K562 (cell line): ENCODE measurements around the gene RCHY1. TPM values are rescaled to one million over a fixed set of nuclear protein-coding genes. Genes with fewer than 3 reads are reported as not detected.

Experiments
- ATAC-seq: fragments of 200-7000 bp; cut with Tn5 transposase; 3 replicates; pipeline ENCODE4 v1.9.1; 2020; ENCODE audit warnings: moderate library complexity
- BruUV-seq: library from RNA; stranded (reverse); fragments of 400-500 nt; replicated peaks from 2 replicates; lab custom pipeline; 2021; lab: Mats Ljungman, UMichigan
- CTCF ChIA-PET: fragments of 300-600 bp; formaldehyde crosslinking; extraction: SDS; loops from one replicate; lab custom pipeline; 2021; ENCODE audit warnings: low intra/inter-chr PET ratio; lab: Yijun Ruan, JAX
- POLR2A ChIA-PET: fragments of 300-600, 350-650 bp; sonication (Branson Sonifier 250); formaldehyde crosslinking; extraction: SDS; loops from one replicate; lab custom pipeline; 2021; ENCODE audit warnings: antibody characterized with exemption, inconsistent platforms; lab: Yijun Ruan, JAX
- DNase-seq, 4 experiments: peaks; one replicate each; pipeline versions ENCODE4 v3.0.0 to v3.0.0-alpha.2; 2011 to 2018; ENCODE audit warnings: low spot score in 3 of 4, mixed read lengths in 3 of 4; ENCODE audit errors: extremely low read depth in 1 of 4
- FAIRE-seq: peaks from 2 replicates; lab custom pipeline; 2011; peaks lifted over from hg19 to GRCh38; lab: Jason Lieb, UNC
- H2AFZ ChIP-seq: 2 replicates; pipeline ENCODE4 v1.6.0; 2011; ENCODE audit warnings: low read depth, low read length, control low read depth, inconsistent platforms
- H3K27ac ChIP-seq: fragments of 200-600 bp; 3 replicates; pipeline ENCODE4 v1.8.0; 2011; ENCODE audit warnings: low read depth, mild to moderate bottlenecking, control low read depth, inconsistent platforms, low read length, moderate library complexity, mixed read lengths; ENCODE audit errors: extremely low read depth
- H3K27me3 ChIP-seq, 2 experiments: fragments of 300-600 bp in 1 of 2; 2 replicates in 1 of 2; 3 replicates in 1 of 2; pipeline versions ENCODE4 v1.6.0 to v1.8.0; 2011; ENCODE audit warnings: inconsistent platforms in 2 of 2, low read length in 2 of 2, mild to moderate bottlenecking in 1 of 2, mixed read lengths in 1 of 2, moderate library complexity in 1 of 2; ENCODE audit not compliant: control insufficient read depth in 2 of 2, insufficient read depth in 2 of 2
- H3K36me3 ChIP-seq: fragments of 300-600 bp; 3 replicates; pipeline ENCODE4 v1.8.0; 2011; ENCODE audit warnings: mild to moderate bottlenecking, low read length, inconsistent platforms; ENCODE audit not compliant: control insufficient read depth, insufficient read depth
- H3K4me1 ChIP-seq, 2 experiments: fragments of 200-600 bp in 1 of 2; replicated peaks in 1 of 2; 2 replicates in 1 of 2; 3 replicates in 1 of 2; pipeline versions ENCODE4 v1.5.1 to v1.8.0; 2011; ENCODE audit warnings: inconsistent platforms in 2 of 2, low read length in 2 of 2, mild to moderate bottlenecking in 1 of 2, mixed read lengths in 1 of 2, moderate library complexity in 1 of 2; ENCODE audit not compliant: control insufficient read depth in 2 of 2, insufficient read depth in 2 of 2
- H3K4me2 ChIP-seq: 2 replicates; pipeline ENCODE4 v1.6.1; 2011; ENCODE audit warnings: low read length, control low read depth, inconsistent platforms, mixed read lengths; ENCODE audit not compliant: insufficient read depth
- H3K4me3 ChIP-seq: fragments of 200-600 bp; sonication (generic), shearing (Covaris generic); 2 replicates; pipeline ENCODE4 v1.5.1; 2016; ENCODE audit warnings: control low read depth, inconsistent platforms
- H3K79me2 ChIP-seq: fragments of 200-600 bp; 3 replicates; pipeline ENCODE4 v1.8.0; 2011; ENCODE audit warnings: low read length, inconsistent platforms; ENCODE audit not compliant: control insufficient read depth, insufficient read depth
- H3K9ac ChIP-seq, 2 experiments: 2 replicates each; pipeline versions ENCODE4 v1.6.0 to v1.6.1; 2011; ENCODE audit warnings: low read depth in 2 of 2, low read length in 2 of 2, control low read depth in 1 of 2, inconsistent platforms in 1 of 2, mild to moderate bottlenecking in 1 of 2, mixed read lengths in 1 of 2; ENCODE audit not compliant: insufficient read depth in 1 of 2
- H3K9me1 ChIP-seq: one replicate; pipeline ENCODE4 v1.6.0; 2011; ENCODE audit warnings: inconsistent platforms, mild to moderate bottlenecking, low read length, moderate library complexity; ENCODE audit not compliant: control insufficient read depth, insufficient read depth
- H3K9me3 ChIP-seq: replicated peaks from 2 replicates; pipeline ENCODE4 v1.5.1; 2011; ENCODE audit warnings: low read depth, low read length, inconsistent platforms; ENCODE audit not compliant: control insufficient read depth, insufficient read depth
- H4K20me1 ChIP-seq: replicated peaks from 2 replicates; pipeline ENCODE4 v1.6.1; 2011; ENCODE audit warnings: low read length, inconsistent platforms, mixed read lengths; ENCODE audit not compliant: control insufficient read depth, insufficient read depth
- CBFB ChIP-seq: sonication (generic); formaldehyde crosslinking; IDR thresholded peaks from 2 replicates; pipeline ENCODE4 v1.4.0; 2020; ENCODE audit warnings: mild to moderate bottlenecking, missing genetic modification reagents
- FOXK2 ChIP-seq, 2 experiments: fragments of 450-650 bp; IDR thresholded peaks in 1 of 2; conservative IDR thresholded peaks in 1 of 2; 2 replicates each; pipeline ENCODE4 v1.6.1; 2016; ENCODE audit warnings: low read depth in 2 of 2, mild to moderate bottlenecking in 1 of 2
- FOXM1 ChIP-seq, 2 experiments: fragments of 450-650 bp in 1 of 2; sonication (generic) in 1 of 2; formaldehyde crosslinking in 1 of 2; IDR thresholded peaks; 2 replicates each; pipeline versions ENCODE4 v1.6.1 to v1.9.0; 2017 to 2022; ENCODE audit warnings: low read depth in 2 of 2, mild to moderate bottlenecking in 2 of 2, missing genetic modification reagents in 1 of 2, moderate library complexity in 1 of 2
- MYBL2 ChIP-seq, 2 experiments: fragments of 450-650 bp in 1 of 2; sonication (generic) in 1 of 2; formaldehyde crosslinking in 1 of 2; IDR thresholded peaks; 2 replicates each; pipeline versions ENCODE4 v1.6.1 to v1.8.1; 2017 to 2022; ENCODE audit warnings: borderline replicate concordance in 1 of 2, inconsistent platforms in 1 of 2, low read depth in 1 of 2, mild to moderate bottlenecking in 1 of 2, missing genetic modification reagents in 1 of 2, moderate library complexity in 1 of 2
- RUNX1 ChIP-seq: sonication (generic); IDR thresholded peaks from 2 replicates; pipeline ENCODE4 v1.6.1; 2016; ENCODE audit warnings: antibody characterized with exemption, low read depth
- ZKSCAN8 ChIP-seq: fragments of 200-800 bp; sonication (Bioruptor generic); IDR thresholded peaks from 2 replicates; pipeline ENCODE4 v1.6.1; 2016; ENCODE audit warnings: missing genetic modification characterization, missing compliant biosample characterization
- ZNF444 ChIP-seq: fragments of 250-450 bp; sonication (Bioruptor Pico); IDR thresholded peaks from 2 replicates; pipeline ENCODE4 v1.4.0; 2020; ENCODE audit warnings: mild to moderate bottlenecking, moderate library complexity
- WGBS: fragments of 100-300 bp; shearing (Covaris generic); methylation state at CpG from one replicate; pipeline ENCODE4 v1.1.6; 2016; ENCODE audit warnings: low coverage, mixed read lengths; ENCODE audit not compliant: insufficient coverage; ENCODE audit errors: missing lambda C conversion rate; 5-methylcytosine and 5-hydroxymethylcytosine counted together
- in situ Hi-C: fragments of 300-500 bp; cut with MboI; formaldehyde crosslinking; loops from 4 replicates; pipeline ENCODE4 v1.15.0; 2018; ENCODE audit warnings: inconsistent platforms, mixed read lengths
- intact Hi-C: fragments of 100-400 bp; cut with micrococcal nuclease; formaldehyde crosslinking; loops from 2 replicates; pipeline ENCODE4 v1.14.2; 2022
- polyA plus RNA-seq, 8 experiments: library from polyadenylated mRNA; depleted of rRNA in 4 of 8; stranded (reverse) in 5 of 8; unstranded in 3 of 8; fragments of >200 nt; fragmentation: Nextera tagmentation in 2 of 8; fragmentation: Illumina TruSeq in 1 of 8; extraction: Ambion mirVana in 2 of 8; extraction: Trizol in 1 of 8; gene quantifications; 2 replicates each; pipeline versions ENCODE4 v1.2.1 to v1.2.3, GENCODE V29; 2011 to 2014; ENCODE audit warnings: inconsistent platforms in 1 of 8, missing spikeins in 1 of 8
- total RNA-seq, 7 experiments: library from RNA; depleted of rRNA in 6 of 7; stranded (reverse); fragments of >200 nt in 6 of 7; fragmentation: Illumina TruSeq in 2 of 7; extraction: Trizol in 2 of 7; gene quantifications; 2 replicates each; pipeline versions ENCODE4 v1.2.1 to v1.2.3, GENCODE V29; 2011 to 2021; ENCODE audit warnings: low replicate concordance in 1 of 7
- TF ChIP-seq, protein P1 (sequence below): fragments of 450-650 bp; IDR thresholded peaks from 2 replicates; pipeline ENCODE4 v1.6.1; 2016

The RCHY1 gene
- total and polyA plus RNA-seq, 9 of the 15 experiments (the other 6 are each of a cell fraction or from before 2014, with no cell fraction given), result 27.3 to 85.1 (median 45.9) TPM

DNA sequence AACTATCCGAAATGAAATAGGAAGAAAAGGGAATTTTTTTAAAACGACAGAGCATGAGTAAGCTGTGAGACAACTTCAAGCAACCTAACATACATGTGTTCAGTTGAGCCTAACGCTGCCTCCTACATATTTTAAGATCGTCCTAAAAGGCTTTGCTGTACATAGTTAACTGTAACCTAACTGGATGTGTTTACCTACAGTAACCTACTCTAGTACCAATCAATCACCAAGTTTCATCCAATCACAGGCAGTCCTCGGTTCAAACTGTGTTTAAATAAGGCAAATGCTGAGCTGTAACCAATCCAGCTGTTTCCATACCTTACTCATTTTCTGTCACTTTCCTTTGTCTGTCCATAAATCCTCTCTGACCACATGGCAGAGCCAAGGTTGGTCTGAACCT lies 17.1 kb downstream of the RCHY1 start:
- Histone ChIP-seq H3K9ac (no peak overlapping the region), H3K9me3 (no peaks in the 10 kb centered on the region; the same call in 1 of the 2 replicates), H3K27ac (no peak overlapping the region), H3K9me1 (no peaks in the 10 kb centered on the region), H3K79me2 (peaks cover 48% of the 10 kb centered on the region), H3K4me2 (no peak overlapping the region), H3K4me3 (no peak overlapping the region), H3K4me1 (peaks cover 0 to 3% of the 10 kb centered on the region in 2 experiments; a peak in 1 of 5 replicates), H3K36me3 (peaks cover 64% of the 10 kb centered on the region), H3K27me3 (no peaks in the 10 kb centered on the region), H2AFZ (no peak overlapping the region), H4K20me1 (no peaks in the 10 kb centered on the region)
- intact Hi-C loops (no loop called here), in situ Hi-C loops (no loop called here)
- FAIRE-seq (no peak), ATAC-seq (peak; percentile 43; the same call in 2 of the 3 replicates), DNase-seq (no peak)
- TF ChIP-seq, protein P1, sequence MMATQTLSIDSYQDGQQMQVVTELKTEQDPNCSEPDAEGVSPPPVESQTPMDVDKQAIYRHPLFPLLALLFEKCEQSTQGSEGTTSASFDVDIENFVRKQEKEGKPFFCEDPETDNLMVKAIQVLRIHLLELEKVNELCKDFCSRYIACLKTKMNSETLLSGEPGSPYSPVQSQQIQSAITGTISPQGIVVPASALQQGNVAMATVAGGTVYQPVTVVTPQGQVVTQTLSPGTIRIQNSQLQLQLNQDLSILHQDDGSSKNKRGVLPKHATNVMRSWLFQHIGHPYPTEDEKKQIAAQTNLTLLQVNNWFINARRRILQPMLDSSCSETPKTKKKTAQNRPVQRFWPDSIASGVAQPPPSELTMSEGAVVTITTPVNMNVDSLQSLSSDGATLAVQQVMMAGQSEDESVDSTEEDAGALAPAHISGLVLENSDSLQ, result peak; percentile 77
- no peak for TF ChIP-seq FOXK2 (conservative IDR thresholded peaks at IDR 0.05 in 1 of 2, IDR thresholded peaks at IDR 0.05 in 1 of 2; ENCODE audit: low read depth in 2 of 2)
- peak; percentile 66 for TF ChIP-seq FOXM1 (IDR thresholded peaks at IDR 0.05; ENCODE audit: low read depth)
- TF ChIP-seq FOXM1 (CRISPR knock-in tag; IDR thresholded peaks at IDR 0.05; ENCODE audit: low read depth), result no peak
- no peak for TF ChIP-seq ZKSCAN8 (CRISPR knock-in tag)
- no peak for TF ChIP-seq RUNX1
- TF ChIP-seq MYBL2 (IDR thresholded peaks at IDR 0.05; ENCODE audit: low read depth), result peak; percentile 63; the same call in 1 of the 2 replicates
- TF ChIP-seq MYBL2 (CRISPR knock-in tag; IDR thresholded peaks at IDR 0.05; ENCODE audit: borderline replicate concordance), result no peak
- no peak for TF ChIP-seq ZNF444 (CRISPR knock-in tag)
- TF ChIP-seq CBFB (CRISPR knock-in tag), result no peak
- BruUV-seq, result no TSS peak
- 71% methylated on average over 5 of the region's 5 CpGs for WGBS
- ChIA-PET POLR2A (interaction anchor here (1.2 to 2.0 kb wide), 2 partner anchors 8 to 16 kb away, joined by 6 to 7 read pairs; no protein-coding TSS in a partner anchor), CTCF (no interaction called here)
